B cell (primary cell): Measurements from ENCODE around the gene CHST11. TPM values are rescaled to one million over a fixed set of nuclear protein-coding genes. Genes with fewer than 3 reads are reported as not detected.

Experiments used
- ATAC-seq: fragments of 200-7000 bp; cut with Tn5 transposase; one replicate; pipeline ENCODE4 v1.10.0; 2021; ENCODE audit warnings: low read depth, mild to moderate bottlenecking, moderate number of reproducible peaks, moderate library complexity
- CTCF ChIA-PET: fragments of 350-600 bp; sonication (Branson Sonifier 250); formaldehyde crosslinking; loops from one replicate; lab custom pipeline; 2021; ENCODE audit warnings: antibody characterized with exemption, inconsistent platforms; lab: Charles Lee
- POLR2A ChIA-PET: fragments of 350-600 bp; sonication (Branson Sonifier 250); formaldehyde crosslinking; loops from one replicate; lab custom pipeline; 2021; ENCODE audit warnings: antibody characterized with exemption; lab: Charles Lee
- DNase-seq: peaks from one replicate; pipeline ENCODE4 v3.0.0; 2013
- H2AFZ ChIP-seq: 2 replicates; pipeline ENCODE4 v1.6.1; 2012; ENCODE audit warnings: mild to moderate bottlenecking, low read depth, low read length; ENCODE audit not compliant: insufficient read depth, poor library complexity, severe bottlenecking
- H3K27ac ChIP-seq, 2 donors: 1 replicate in 1 of 2; 2 replicates in 1 of 2; pipeline ENCODE4 v1.5.1; 2012 to 2013; ENCODE audit warnings: low read length in 2 of 2, mild to moderate bottlenecking in 2 of 2, moderate library complexity in 1 of 2
- H3K27me3 ChIP-seq, 4 experiments: fragments of 200-600 bp in 1 of 4; sonication (generic) in 1 of 4; replicated peaks in 1 of 4; 1 replicate in 2 of 4; 2 replicates in 2 of 4; pipeline versions ENCODE4 v1.6.1 to v1.7.0; 2013 to 2016; ENCODE audit warnings: low read length in 3 of 4, mild to moderate bottlenecking in 2 of 4, mixed read lengths in 1 of 4, moderate library complexity in 1 of 4; ENCODE audit not compliant: insufficient read depth in 4 of 4, control insufficient read depth in 3 of 4; ENCODE audit errors: control extremely low read depth in 1 of 4
- H3K36me3 ChIP-seq, 2 experiments: replicated peaks in 1 of 2; 1 replicate in 1 of 2; 2 replicates in 1 of 2; pipeline versions ENCODE4 v1.6.1 to v1.7.1; 2013; ENCODE audit warnings: low read length in 1 of 2; ENCODE audit not compliant: insufficient read depth in 2 of 2, control insufficient read depth in 1 of 2; ENCODE audit errors: control extremely low read depth in 1 of 2, extremely low read depth in 1 of 2
- H3K4me1 ChIP-seq, 2 donors: fragments of 200-600 bp in 1 of 2; sonication (generic) in 1 of 2; 1 replicate in 1 of 2; 2 replicates in 1 of 2; pipeline versions ENCODE4 v1.5.1 to v1.6.1; 2013 to 2017; ENCODE audit warnings: low read length in 2 of 2; ENCODE audit not compliant: control insufficient read depth in 2 of 2, insufficient read depth in 2 of 2
- H3K4me2 ChIP-seq: replicated peaks from 2 replicates; pipeline ENCODE3; 2012; ENCODE audit warnings: mild to moderate bottlenecking, low read depth, low read length; ENCODE audit not compliant: poor library complexity, severe bottlenecking
- H3K4me3 ChIP-seq, 5 experiments: fragments of 200-600 bp in 1 of 5; sonication (generic) in 1 of 5; 1 replicate in 3 of 5; 2 replicates in 2 of 5; pipeline versions ENCODE4 v1.5.1 to v1.7.0; 2011 to 2016; ENCODE audit warnings: low read length in 4 of 5, mild to moderate bottlenecking in 4 of 5, low read depth in 2 of 5, control low read depth in 1 of 5, moderate library complexity in 1 of 5; ENCODE audit not compliant: insufficient read depth in 1 of 5; ENCODE audit errors: control extremely low read depth in 1 of 5, extremely low read depth in 1 of 5
- H3K79me2 ChIP-seq: fragments of 200-600 bp; sonication (generic); one replicate; pipeline ENCODE4 v1.6.0; 2016; ENCODE audit warnings: low read length; ENCODE audit not compliant: control insufficient read depth, insufficient read depth
- H3K9ac ChIP-seq: fragments of 200-600 bp; sonication (generic); 2 replicates; pipeline ENCODE4 v1.6.1; 2017; ENCODE audit warnings: mild to moderate bottlenecking, low read length, moderate library complexity
- H3K9me3 ChIP-seq, 3 donors: one replicate each; pipeline versions ENCODE4 v1.6.1 to v1.7.1; 2013; ENCODE audit warnings: low read length in 2 of 3; ENCODE audit not compliant: control insufficient read depth in 2 of 3, insufficient read depth in 1 of 3; ENCODE audit errors: control extremely low read depth in 1 of 3
- H4K20me1 ChIP-seq: 2 replicates; pipeline ENCODE4 v1.6.0; 2012; ENCODE audit warnings: mild to moderate bottlenecking, low read length; ENCODE audit not compliant: insufficient read depth, control insufficient read depth, poor library complexity, severe bottlenecking
- H3K27ac Mint-ChIP-seq: one replicate; pipeline ENCODE4 v1.8.0; 2021; ENCODE audit warnings: mixed read lengths
- H3K27me3 Mint-ChIP-seq: one replicate; pipeline ENCODE4 v1.8.0; 2021; ENCODE audit warnings: mixed read lengths
- H3K4me1 Mint-ChIP-seq: one replicate; pipeline ENCODE4 v1.8.0; 2021; ENCODE audit warnings: mixed read lengths
- H3K4me3 Mint-ChIP-seq: one replicate; pipeline ENCODE4 v1.8.0; 2021; ENCODE audit warnings: mixed read lengths
- H3K9me3 Mint-ChIP-seq: one replicate; pipeline ENCODE4 v1.8.0; 2022; ENCODE audit warnings: mixed read lengths; ENCODE audit not compliant: insufficient read depth
- CTCF ChIP-seq: fragments of 200-600 bp; IDR thresholded peaks from one replicate; pipeline ENCODE4 v1.8.0; 2022; ENCODE audit warnings: antibody characterized with exemption, mild to moderate bottlenecking
- EZH2 ChIP-seq: IDR thresholded peaks from 2 replicates; pipeline ENCODE4 v1.6.1; 2012; ENCODE audit warnings: borderline replicate concordance, low read depth, mild to moderate bottlenecking, moderate library complexity, low read length; ENCODE audit not compliant: insufficient read depth, poor library complexity, severe bottlenecking
- WGBS: methylation state at CpG from one replicate; pipeline ENCODE4 v1.1.5; 2013; ENCODE audit warnings: missing lambda C conversion rate; ENCODE audit not compliant: insufficient coverage; 5-methylcytosine and 5-hydroxymethylcytosine counted together
- intact Hi-C: fragments of 100-400 bp; cut with micrococcal nuclease; formaldehyde crosslinking; loops from one replicate; pipeline ENCODE4 v1.10.0; 2022
- polyA plus RNA-seq: library from polyadenylated mRNA; depleted of rRNA; stranded (reverse); fragments of >200 nt; gene quantifications from 2 replicates; pipeline ENCODE4 v1.2.3, GENCODE V29; 2012
- total RNA-seq, 2 donors: library from RNA; stranded (reverse); fragments of 120-200 nt in 1 of 2; gene quantifications; 1 replicate in 1 of 2; 2 replicates in 1 of 2; pipeline versions ENCODE4 v1.2.3 to v1.2.4, GENCODE V29; 2013 to 2022

Gene CHST11
- total and polyA plus RNA-seq, 2 donors (not counting 1 experiment from before 2014, with no cell fraction given), result 46.3 to 152 TPM

- H3K4me1 ChIP-seq, result peaks cover 5 to 8% of the 10 kb centered on the region in 2 donors
- H3K27me3 ChIP-seq, result no peaks in the 10 kb centered on the region
- no peaks in the 10 kb centered on the region for H3K27me3 Mint-ChIP-seq
- no CpG with 5 or more reads among the region's 1 CpG for WGBS
- no peak overlapping the region for H3K4me3 Mint-ChIP-seq
- peaks cover 4% of the 10 kb centered on the region for H3K79me2 ChIP-seq
- no peak overlapping the region for H3K9ac ChIP-seq
- TF ChIP-seq EZH2 (no peak), CTCF (no peak)
- no peak for DNase-seq
- ChIA-PET CTCF (no interaction called here), POLR2A (no interaction called here)
- H3K4me3 ChIP-seq, result no peak overlapping the region
- intact Hi-C loops, result loop anchor here (10.0 kb wide), 1 partner anchor 603 kb away; no protein-coding TSS in a partner anchor
- H2AFZ ChIP-seq, result no peak overlapping the region
- no peaks in the 10 kb centered on the region for H4K20me1 ChIP-seq
- H3K4me2 ChIP-seq, result no peak overlapping the region
- ATAC-seq, result no peak
- peaks cover 0 to 3% (median 0%) of the 10 kb centered on the region in 3 donors for H3K9me3 ChIP-seq
- no peak overlapping the region for H3K27ac Mint-ChIP-seq
- no peaks in the 10 kb centered on the region for H3K36me3 ChIP-seq
- H3K4me1 Mint-ChIP-seq, result peaks cover 24% of the 10 kb centered on the region
- peaks cover 7% of the 10 kb centered on the region for H3K9me3 Mint-ChIP-seq
- H3K27ac ChIP-seq, result no peak overlapping the region
These were observed 4.7 kb upstream of the CHST11 start for GRCh38 chr12:104452087-104452486.

- ATAC-seq (no peak), DNase-seq (no peak)
- Mint-ChIP-seq H3K4me3 (no peak overlapping the region), H3K9me3 (peaks cover 6% of the 10 kb centered on the region), H3K27ac (no peak overlapping the region), H3K4me1 (peaks cover 23% of the 10 kb centered on the region), H3K27me3 (no peaks in the 10 kb centered on the region)
- no peaks in the 10 kb centered on the region for H3K36me3 ChIP-seq
- H3K4me2 ChIP-seq, result no peak overlapping the region
- WGBS, result 96% methylated on average over 2 of the region's 2 CpGs
- no peak overlapping the region for H2AFZ ChIP-seq
- H3K4me3 ChIP-seq, result no peak overlapping the region
- no peak overlapping the region for H3K27ac ChIP-seq
- POLR2A ChIA-PET, result interaction anchor here (0.7 kb wide), 1 partner anchor 17 kb away, joined by 3 read pairs; no protein-coding TSS in a partner anchor
- CTCF ChIA-PET, result no interaction called here
- peaks cover 0 to 3% (median 0%) of the 10 kb centered on the region in 3 donors for H3K9me3 ChIP-seq
- H3K27me3 ChIP-seq, result no peaks in the 10 kb centered on the region
- H4K20me1 ChIP-seq, result no peaks in the 10 kb centered on the region
- H3K79me2 ChIP-seq, result peaks cover 14% of the 10 kb centered on the region
- TF ChIP-seq EZH2, result no peak
- no peak for TF ChIP-seq CTCF
- intact Hi-C loops, result loop anchor here (10.0 kb wide), 1 partner anchor 602 kb away; no protein-coding TSS in a partner anchor
- H3K9ac ChIP-seq, result no peak overlapping the region
- H3K4me1 ChIP-seq, result peaks cover 5 to 8% of the 10 kb centered on the region in 2 donors
These were observed 3.6 kb upstream of the CHST11 start for GRCh38 chr12:104453133-104453532.
